ENCODE results near the gene CDH1.

DNA sequence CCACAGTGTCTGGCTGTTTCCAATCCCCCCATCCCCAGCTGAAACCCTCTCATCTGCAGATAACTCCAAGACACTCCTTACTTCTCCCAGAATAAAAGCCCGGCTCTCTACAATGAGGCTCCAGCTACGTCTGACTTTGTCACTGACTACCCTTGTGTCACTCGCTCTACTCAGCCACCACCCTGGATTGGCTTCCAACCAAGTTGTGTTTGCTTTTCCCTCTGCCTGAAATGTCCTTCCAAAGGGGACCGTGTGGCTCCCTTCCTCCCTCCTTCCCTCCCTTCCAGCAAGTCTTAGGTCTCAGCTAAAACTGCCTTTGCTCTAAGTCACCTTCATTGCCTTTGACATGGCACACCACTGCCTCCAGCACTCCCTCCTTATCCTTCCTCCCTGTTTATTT is 42.8 kb downstream of the CDH1 start:
- TF ChIP-seq, protein P1, sequence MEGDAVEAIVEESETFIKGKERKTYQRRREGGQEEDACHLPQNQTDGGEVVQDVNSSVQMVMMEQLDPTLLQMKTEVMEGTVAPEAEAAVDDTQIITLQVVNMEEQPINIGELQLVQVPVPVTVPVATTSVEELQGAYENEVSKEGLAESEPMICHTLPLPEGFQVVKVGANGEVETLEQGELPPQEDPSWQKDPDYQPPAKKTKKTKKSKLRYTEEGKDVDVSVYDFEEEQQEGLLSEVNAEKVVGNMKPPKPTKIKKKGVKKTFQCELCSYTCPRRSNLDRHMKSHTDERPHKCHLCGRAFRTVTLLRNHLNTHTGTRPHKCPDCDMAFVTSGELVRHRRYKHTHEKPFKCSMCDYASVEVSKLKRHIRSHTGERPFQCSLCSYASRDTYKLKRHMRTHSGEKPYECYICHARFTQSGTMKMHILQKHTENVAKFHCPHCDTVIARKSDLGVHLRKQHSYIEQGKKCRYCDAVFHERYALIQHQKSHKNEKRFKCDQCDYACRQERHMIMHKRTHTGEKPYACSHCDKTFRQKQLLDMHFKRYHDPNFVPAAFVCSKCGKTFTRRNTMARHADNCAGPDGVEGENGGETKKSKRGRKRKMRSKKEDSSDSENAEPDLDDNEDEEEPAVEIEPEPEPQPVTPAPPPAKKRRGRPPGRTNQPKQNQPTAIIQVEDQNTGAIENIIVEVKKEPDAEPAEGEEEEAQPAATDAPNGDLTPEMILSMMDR (IDR thresholded peaks at IDR 0.05 in 8 of 11, conservative IDR thresholded peaks at IDR 0.05 in 3 of 11): no peak
- TF ChIP-seq POLR2AphosphoS5 (IDR thresholded peaks at IDR 0.05): no peak

Measured in spleen (tissue), 7 donors.